Measurements from ENCODE around the gene OR1E2.

DNA sequence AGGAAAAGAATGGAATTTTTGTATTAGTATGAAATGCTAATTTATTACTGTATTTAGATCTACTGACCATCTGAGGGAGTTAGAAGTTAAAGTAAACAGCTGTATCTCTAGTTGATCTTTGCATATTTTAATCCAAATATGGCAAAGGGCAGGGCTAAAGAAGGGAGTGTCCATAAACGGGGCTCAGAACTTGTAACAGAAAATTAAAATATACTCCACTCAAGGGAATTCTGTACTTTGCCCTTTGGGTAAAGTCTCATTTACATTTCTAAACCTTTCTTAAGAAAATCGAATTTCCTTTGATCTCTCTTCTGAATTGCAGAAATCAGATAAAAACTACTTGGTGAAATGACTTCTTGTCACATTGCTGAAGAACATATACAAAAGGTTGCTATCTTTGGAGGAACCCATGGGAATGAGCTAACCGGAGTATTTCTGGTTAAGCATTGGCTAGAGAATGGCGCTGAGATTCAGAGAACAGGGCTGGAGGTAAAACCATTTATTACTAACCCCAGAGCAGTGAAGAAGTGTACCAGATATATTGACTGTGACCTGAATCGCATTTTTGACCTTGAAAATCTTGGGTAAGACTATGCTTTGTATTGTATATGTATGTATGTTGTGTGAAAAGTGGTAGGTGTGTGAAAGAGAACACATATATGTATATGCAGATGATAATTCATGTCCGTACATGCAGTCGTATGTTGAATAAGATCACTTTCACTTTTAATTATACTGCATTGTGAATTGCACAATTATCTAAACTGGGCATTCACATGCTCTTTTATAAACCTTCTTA, 42.4 kb upstream of the OR1E2 start, which contains the start of gene ASPA:
- TF ChIP-seq, protein P1, sequence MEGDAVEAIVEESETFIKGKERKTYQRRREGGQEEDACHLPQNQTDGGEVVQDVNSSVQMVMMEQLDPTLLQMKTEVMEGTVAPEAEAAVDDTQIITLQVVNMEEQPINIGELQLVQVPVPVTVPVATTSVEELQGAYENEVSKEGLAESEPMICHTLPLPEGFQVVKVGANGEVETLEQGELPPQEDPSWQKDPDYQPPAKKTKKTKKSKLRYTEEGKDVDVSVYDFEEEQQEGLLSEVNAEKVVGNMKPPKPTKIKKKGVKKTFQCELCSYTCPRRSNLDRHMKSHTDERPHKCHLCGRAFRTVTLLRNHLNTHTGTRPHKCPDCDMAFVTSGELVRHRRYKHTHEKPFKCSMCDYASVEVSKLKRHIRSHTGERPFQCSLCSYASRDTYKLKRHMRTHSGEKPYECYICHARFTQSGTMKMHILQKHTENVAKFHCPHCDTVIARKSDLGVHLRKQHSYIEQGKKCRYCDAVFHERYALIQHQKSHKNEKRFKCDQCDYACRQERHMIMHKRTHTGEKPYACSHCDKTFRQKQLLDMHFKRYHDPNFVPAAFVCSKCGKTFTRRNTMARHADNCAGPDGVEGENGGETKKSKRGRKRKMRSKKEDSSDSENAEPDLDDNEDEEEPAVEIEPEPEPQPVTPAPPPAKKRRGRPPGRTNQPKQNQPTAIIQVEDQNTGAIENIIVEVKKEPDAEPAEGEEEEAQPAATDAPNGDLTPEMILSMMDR (IDR thresholded peaks at IDR 0.05): no peak
- TF ChIP-seq POLR2A (IDR thresholded peaks at IDR 0.05): no peak
- TF ChIP-seq EP300 (IDR thresholded peaks at IDR 0.05): no peak

Data from stomach (tissue), 4 donors.